ENCODE data around the gene KHDRBS1.

The KHDRBS1 gene

GRCh38 chr1:32072622-32073298 lies 59.1 kb downstream of the KHDRBS1 start, which contains the start of gene TMEM39B:
Gene TMEM39B (plus strand): TSS chr1:32072939. CDS start chr1:32073048, 109 bp downstream.
- TF ChIP-seq CTCF (IDR thresholded peaks at IDR 0.05) = no peak

- TF ChIP-seq CTCF (IDR thresholded peaks at IDR 0.05) = 0 out of 2 replicates have a peak, but pooled peaks have one; percentile 16
These were observed 59.9 kb downstream of the KHDRBS1 start for GRCh38 chr1:32073299-32074229.

GRCh38 chr1:32074841-32075240 lies 61.2 kb downstream of the KHDRBS1 start:
- no peak for TF ChIP-seq CTCF (IDR thresholded peaks at IDR 0.05)

GRCh38 chr1:32077451-32077850 lies 63.8 kb downstream of the KHDRBS1 start:
- no peak for TF ChIP-seq CTCF (IDR thresholded peaks at IDR 0.05)

- no peak for TF ChIP-seq CTCF (IDR thresholded peaks at IDR 0.05)
These were observed 68.4 kb downstream of the KHDRBS1 start for GRCh38 chr1:32082022-32082421.

- TF ChIP-seq CTCF (IDR thresholded peaks at IDR 0.05) = no peak
These were observed 77.5 kb downstream of the KHDRBS1 start for GRCh38 chr1:32091176-32091575.

GRCh38 chr1:32091591-32091990 lies 77.9 kb downstream of the KHDRBS1 start:
- TF ChIP-seq CTCF (IDR thresholded peaks at IDR 0.05) = no peak
